Stimulated activated CD8-positive, alpha-beta memory T cell treated with anti-CD3 and anti-CD28 coated beads, Interleukin-12 subunit alpha, Interleukin-12 subunit beta, amount 100 ng/mL, for 24 hours (primary cell): ENCODE data around the gene C14orf119.
"Not testable (repeated sequence)": the region's sequence is repeated elsewhere in the genome, so short reads cannot be mapped to it uniquely, and the experiment has no call there.

ENCODE experiments used
- DNase-seq: peaks from one replicate; pipeline ENCODE4 v3.0.0-alpha.2; 2020; ENCODE audit errors: extremely low read depth

C14orf119 gene

GRCh38 chr14:23089498-23090253 lies 5.6 kb upstream of the C14orf119 start:
- no peak for DNase-seq

- DNase-seq = no peak
These were observed 5.1 kb upstream of the C14orf119 start for GRCh38 chr14:23090254-23090636.

- no peak for DNase-seq
These were observed 3.7 kb upstream of the C14orf119 start for GRCh38 chr14:23091294-23092225.

- no peak for DNase-seq
These were observed 2.2 kb upstream of the C14orf119 start for GRCh38 chr14:23093104-23093503.

- DNase-seq = no peak
These were observed 1.8 kb upstream of the C14orf119 start for GRCh38 chr14:23093526-23093925.

- no peak for DNase-seq
These were observed 1.2 kb upstream of the C14orf119 start for GRCh38 chr14:23093991-23094665.

GRCh38 chr14:23094666-23095195 lies 574 bp upstream of the C14orf119 start, which contains the start of gene ACIN1:
ACIN1 (minus strand) TSS chr14:23095136; CDS start chr14:23095112, 24 bp downstream.
- DNase-seq = peak; percentile 45

- no peak for DNase-seq
These were observed 2.5 kb downstream of the C14orf119 start for GRCh38 chr14:23097786-23098185.

GRCh38 chr14:23099212-23099861 lies 4.0 kb downstream of the C14orf119 start:
- no peak for DNase-seq

- DNase-seq = no peak
These were observed 6.1 kb downstream of the C14orf119 start for GRCh38 chr14:23101213-23101970.

- no peak for DNase-seq
These were observed 6.8 kb downstream of the C14orf119 start for GRCh38 chr14:23101986-23102625.

- no peak for DNase-seq
These were observed 7.5 kb downstream of the C14orf119 start for GRCh38 chr14:23102801-23103200.

GRCh38 chr14:23103581-23103980 lies 8.3 kb downstream of the C14orf119 start:
- no peak for DNase-seq

GRCh38 chr14:23104070-23104590 lies 8.8 kb downstream of the C14orf119 start:
- DNase-seq = no peak

GRCh38 chr14:23104591-23105347 lies 9.5 kb downstream of the C14orf119 start, which contains the start of gene CIROP:
CIROP (minus strand) TSS chr14:23104989; CDS start chr14:23104920, 69 bp downstream.
- DNase-seq = no peak

- DNase-seq = no peak
These were observed 10.1 kb downstream of the C14orf119 start for GRCh38 chr14:23105348-23105824.

- DNase-seq = no peak
These were observed 11.4 kb downstream of the C14orf119 start for GRCh38 chr14:23106747-23107045.

GRCh38 chr14:23107620-23108019 lies 12.3 kb downstream of the C14orf119 start:
- not testable (repeated sequence) for DNase-seq

GRCh38 chr14:23108169-23108568 lies 12.9 kb downstream of the C14orf119 start:
- DNase-seq = not testable (repeated sequence)
